T-helper 2 cell treated with Interferon-gamma antibody and Interleukin-4, amounts not matched to agents 100 ng/mL and 5 ng/mL, for 36 hours (primary cell): Measurements from ENCODE around the gene KYNU. TPM values are rescaled to one million over a fixed set of nuclear protein-coding genes. Genes with fewer than 3 reads are reported as not detected.
"Not testable (repeated sequence)": the region's sequence is repeated elsewhere in the genome, so short reads cannot be mapped to it uniquely, and the experiment has no call there.

Experiments used
- intact Hi-C: fragments of 100-400 bp; cut with micrococcal nuclease; formaldehyde crosslinking; loops from one replicate; pipeline ENCODE4 v1.15.1; 2023
- total RNA-seq: library from RNA; stranded (reverse); gene quantifications from 2 replicates; pipeline ENCODE4 v1.2.3, GENCODE V29; 2022

KYNU gene
- total RNA-seq, 1 donor from 2014 or later: not detected

DNA sequence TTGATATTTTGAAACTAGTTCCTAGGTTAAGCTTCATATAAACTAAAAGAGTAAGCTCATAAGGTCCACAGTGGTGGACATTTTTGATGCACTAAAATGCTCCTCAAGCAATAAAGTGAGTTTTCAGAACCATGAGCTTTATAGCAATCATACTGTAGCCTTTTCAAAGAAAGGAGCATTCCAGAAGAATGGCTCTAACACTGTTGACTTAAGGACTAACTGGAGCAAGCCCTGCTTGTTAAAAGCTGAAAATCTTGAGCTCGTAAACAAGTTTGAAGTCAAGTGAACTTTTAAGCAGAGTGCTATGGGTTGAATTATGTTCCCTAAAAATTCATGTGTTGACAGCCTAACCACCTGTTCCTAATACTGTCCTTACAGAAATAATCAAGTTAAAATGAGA, 38.0 kb downstream of the KYNU start:
- intact Hi-C loops: no loop called here

DNA sequence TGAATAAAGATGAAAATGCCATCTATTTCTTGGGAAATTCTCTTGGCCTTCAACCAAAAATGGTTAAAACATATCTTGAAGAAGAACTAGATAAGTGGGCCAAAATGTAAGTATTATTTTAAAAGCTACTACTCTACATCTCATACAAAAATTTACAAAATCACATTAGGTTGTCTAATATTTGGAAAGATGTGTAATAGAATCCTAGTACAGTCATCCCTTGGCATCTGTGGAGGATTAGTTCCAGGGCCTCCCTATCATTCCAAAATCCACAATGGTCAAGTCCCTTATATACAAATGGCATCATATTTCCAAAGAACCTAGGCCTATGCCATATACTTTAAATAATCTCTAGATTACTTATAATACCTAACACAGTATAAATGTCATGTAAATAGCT, 41.2 kb downstream of the KYNU start:
- intact Hi-C loops: no loop called here

DNA sequence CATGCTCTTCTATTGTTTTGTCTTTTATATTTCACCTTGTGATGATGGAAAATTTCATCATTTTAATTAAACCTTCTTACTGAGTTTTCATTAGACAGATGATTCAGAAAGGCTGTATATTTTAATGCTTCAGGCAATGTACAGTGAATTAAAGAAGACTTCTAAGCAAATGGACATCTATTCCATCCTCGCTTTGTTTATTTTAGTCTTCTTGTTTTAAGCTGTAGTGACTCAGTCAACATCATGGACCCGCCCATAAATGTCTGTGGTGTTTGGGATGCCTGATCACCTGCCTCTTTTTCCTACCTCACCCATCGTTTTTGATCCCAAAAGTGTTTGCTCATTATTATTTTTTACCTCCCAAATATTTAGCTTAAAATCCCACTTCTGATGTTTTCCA, 43.1 kb downstream of the KYNU start:
- intact Hi-C loops: no loop called here

DNA sequence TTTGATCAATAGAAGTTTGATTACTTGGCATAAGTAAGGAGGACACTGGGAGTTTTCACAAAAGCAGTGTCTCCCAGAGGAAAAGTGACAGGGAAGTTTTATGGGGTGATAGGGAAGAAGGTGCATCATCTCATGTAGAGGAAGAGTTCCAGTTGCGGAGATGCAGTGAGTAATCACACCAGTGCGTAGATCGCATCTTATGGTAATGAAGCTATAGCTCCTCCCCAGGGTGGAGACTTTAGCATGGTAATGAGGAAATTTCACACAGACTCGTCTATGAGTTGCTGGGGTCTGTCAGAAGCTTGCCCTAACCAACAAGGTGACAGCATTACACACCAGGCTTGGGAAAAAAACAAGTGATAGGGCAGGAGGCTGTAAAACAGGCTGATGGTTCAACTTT, 49.0 kb downstream of the KYNU start:
- intact Hi-C loops: no loop called here

DNA sequence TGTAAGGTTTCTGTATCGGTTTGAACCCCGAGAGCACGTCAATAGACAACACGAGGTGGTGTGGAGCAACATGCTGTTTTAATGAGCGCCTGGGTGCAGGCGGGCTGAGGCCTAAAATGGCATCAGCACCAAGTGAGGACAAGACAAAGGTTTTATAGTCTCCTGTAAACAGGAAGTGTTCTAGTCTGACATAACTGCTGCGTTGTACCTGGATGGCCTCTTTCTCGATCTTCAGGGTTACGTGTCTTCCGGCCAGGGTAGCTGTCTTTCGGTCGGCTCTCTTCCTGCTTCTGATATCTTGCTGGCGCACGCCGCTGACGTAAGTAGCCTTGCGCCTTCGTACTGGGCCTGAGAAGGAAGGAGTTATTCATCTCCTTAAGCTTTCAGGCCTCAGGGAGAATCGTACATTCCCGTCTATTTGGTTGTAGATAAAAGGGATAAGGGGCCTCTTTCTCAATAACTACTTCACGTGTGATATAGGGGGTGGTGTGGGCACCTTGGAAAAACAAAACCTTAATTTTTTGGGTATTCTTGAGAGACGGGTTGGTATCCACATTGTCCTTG, 53.5 kb downstream of the KYNU start:
- intact Hi-C loops: no loop called here

DNA sequence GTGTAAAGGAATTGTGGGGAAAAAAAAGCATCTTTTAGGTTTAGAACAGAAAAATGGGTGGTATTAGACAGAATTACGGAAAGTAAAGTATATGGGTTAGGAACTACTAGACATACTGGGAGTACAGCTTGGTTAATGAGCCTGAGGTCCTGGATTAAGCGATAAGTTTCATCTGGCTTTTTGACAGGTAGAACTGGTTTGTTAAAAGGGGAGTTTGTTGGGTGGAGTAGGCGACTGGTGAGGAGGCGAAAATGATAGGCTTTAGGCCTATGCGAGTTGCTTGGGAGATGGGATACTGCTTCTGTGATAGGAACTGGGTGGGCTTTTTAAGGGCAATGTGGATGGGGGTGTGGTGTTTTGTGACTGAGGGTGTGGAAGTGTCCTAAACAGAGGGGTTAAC, 56.5 kb downstream of the KYNU start:
- intact Hi-C loops: no loop called here

DNA sequence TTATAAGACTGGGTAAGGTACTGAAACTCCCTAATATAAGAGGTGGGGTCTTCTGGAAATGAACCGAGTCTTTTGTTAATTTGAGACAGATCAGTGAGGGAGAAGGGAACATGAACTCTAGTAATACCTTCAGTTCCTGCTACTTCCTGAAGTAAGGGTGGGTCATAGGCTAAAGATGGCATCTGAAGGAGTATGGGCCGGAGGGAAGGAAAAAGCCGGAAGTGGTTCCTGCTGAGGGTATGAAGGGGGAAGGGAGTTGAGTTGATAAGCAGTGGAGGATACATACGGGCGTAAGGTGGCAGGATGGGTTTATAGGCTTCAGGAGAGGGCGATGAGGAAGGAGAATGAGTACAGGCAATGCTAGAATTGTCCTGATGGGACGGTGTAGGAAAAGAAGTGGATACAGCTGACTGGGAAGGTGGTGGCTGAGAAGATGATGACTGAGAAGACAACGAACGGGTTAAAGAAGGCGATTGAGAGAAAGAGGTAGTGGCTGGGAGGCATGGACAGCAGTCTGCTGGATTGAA, 58.2 kb downstream of the KYNU start:
- intact Hi-C loops: no loop called here

DNA sequence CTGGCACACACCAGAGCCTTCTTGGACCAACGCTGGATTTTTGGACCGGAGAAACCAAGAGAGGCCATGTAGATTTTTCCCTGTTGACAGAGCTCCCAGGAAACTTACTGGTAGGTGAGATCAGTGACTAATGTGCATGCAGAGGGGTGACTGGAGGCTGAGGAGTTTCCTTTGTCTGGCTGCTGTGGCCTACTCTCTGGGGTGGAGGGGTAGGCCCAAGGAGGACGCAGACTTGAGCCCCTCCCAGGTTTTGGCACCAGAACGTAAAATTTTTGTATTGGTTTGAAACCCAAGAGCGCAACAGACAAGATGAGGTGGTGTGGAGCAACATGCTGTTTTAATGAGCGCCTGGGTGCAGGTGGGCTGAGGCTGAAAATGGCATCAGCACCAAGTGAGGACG, 59.2 kb downstream of the KYNU start:
- intact Hi-C loops: no loop called here

DNA sequence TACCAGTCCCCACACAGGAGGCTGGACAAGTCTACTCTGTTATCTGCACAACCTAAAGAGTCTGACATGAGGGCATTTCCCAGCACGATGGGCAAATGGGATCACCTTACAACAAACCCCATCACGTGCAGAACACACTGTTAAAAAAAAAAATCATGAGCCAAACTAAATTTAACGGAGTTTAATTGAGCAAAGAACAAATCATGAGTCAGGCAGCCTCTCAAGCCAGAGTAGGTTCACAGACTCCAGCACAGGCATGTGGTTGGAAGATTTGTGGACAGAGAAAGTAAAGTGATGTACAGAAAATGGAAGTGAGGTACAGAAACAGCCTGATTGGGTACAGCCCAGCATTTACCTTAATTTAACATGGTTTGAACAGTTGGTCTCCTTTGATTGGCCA, 59.9 kb downstream of the KYNU start:
- intact Hi-C loops: no loop called here

DNA sequence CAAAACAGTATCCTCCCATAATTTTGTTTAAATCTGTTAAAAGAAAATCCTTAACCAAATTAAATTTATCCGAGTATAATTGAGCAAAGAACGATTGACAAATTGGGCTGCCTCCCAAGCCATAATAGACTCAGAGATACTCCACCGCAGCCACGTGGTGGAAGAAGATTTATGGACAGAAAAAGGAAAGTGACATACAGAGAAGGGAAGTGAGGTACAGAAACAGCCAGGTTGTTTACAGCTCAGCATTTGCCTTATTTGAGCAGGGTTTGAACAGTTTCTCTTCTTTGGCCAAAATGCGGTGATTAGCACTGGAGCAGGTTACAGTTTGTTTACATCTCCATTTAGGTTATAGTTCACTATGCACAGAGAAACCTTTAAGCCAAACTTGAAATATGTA, 60.8 kb downstream of the KYNU start:
- intact Hi-C loops: no loop called here

DNA sequence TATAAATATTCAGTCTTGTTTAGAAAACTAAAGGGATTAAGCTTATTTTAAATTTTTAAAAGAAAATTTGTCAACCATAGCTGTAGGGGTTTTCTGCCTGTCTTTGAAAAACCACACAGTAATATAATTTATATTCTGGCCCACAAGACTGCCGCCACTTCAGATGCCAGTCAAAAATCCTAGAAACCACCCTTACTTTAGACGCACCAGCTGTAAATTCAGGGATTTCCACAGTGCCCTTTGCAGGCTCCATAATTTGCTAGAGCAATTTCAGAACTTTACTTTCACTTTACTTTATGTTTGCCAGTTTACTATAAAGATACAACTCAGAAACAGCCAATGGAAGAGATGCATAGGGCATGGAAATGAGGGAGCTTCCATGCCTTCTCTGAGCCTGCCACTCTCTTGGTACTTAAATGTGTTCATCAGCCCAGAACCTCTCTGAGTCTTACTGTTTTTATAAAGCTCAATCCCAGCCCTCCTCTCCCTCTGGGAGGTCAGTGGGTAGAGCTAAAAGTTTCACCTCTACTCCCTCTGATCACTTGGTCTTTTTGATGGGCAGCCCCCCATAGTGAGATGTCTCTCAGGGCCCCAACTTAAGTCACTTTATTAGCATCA, 63.3 kb downstream of the KYNU start:
- intact Hi-C loops: no loop called here

DNA sequence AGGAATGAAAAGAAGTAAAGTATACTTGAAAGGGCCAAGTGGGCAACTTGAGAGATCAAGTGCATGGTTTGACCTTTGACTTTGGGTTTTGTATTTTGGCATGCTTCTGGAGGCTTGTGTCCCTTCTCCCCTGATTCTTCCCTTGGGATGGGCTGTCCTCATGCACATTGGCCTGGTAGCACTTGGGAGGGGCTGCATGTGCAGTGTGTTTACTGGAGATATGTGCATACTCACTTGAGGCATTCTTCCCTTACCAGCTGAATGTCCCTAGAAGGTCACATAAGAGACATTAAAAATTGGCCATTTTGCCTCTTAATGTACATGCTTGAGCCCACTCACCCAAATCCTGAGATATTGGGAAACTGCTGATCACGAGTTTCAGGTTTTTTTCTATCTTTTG, 65.2 kb downstream of the KYNU start:
- intact Hi-C loops: no loop called here

DNA sequence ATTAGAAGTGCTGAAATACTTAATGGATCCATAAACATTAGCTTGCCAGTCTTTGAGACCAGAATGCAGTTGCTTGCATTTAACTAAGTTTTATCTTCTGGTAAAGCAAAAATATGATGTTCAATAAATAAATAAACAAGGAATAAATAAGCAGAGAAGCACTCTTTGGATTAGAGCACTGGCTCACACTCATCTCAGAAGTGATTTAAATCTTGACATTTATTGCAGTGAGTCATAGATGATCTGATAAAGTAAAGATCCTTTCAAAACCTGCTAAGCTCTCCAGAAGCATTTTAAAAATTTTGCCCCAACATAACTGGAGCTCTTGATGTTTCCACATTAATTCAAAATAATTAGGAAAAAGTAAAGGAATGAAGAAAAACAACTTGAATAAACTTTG, 66.8 kb downstream of the KYNU start:
- intact Hi-C loops: no loop called here

DNA sequence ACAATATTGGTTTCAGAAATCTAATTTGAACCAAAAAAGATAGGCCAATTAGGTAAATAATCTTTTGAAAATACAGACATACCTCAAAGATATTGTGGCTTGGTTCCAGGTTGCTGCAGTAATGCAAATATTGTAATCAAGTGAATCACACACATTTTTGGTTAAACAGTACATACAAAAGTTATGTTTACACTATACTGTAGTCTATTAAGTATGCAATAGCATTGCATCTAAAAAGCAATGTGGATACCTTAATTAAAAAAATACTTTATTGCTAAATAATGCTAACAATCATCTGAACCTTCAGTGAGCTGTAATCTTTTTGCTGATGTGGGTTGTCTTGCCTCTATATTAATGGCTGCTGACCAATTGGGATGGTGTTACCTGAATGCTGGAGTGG, 67.3 kb downstream of the KYNU start:
- intact Hi-C loops: no loop called here

DNA sequence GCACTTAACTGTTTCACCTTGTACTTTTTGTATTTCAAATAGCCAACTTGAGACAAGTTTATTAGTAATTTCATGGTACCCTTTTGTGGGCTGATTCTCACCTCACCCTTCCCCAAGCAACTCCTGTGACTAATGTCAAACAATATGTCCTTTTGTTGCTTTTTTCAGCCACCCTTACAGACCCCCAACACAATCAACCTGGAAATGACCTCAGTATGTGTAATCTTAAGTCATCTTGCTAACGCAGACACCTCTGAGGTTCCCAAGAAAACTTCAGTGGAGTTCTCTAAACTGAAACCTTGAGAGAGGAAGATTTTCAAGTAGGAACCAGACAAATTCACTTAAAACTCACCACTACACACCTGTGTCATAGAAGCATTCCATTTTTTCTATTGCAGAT, 69.5 kb downstream of the KYNU start:
- intact Hi-C loops: no loop called here

DNA sequence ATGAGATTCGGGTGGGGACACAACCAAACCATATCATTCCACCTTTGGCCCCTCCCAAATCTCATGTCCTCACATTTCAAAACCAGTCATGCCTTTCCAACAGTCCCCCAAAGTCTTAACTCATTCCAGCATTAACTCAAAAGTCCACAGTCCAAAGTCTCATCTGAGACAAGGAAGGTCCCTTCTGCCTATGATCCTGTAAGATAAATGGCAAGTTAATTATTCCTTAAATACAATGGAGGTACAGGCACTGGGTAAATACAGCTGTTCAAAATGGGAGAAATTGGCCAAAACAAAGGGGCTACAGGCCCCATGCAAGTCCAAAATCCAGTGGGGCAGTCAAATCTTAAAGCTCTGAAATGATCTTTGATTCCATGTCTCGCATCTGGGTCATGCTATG, 71.3 kb downstream of the KYNU start:
- intact Hi-C loops: not testable (repeated sequence)

DNA sequence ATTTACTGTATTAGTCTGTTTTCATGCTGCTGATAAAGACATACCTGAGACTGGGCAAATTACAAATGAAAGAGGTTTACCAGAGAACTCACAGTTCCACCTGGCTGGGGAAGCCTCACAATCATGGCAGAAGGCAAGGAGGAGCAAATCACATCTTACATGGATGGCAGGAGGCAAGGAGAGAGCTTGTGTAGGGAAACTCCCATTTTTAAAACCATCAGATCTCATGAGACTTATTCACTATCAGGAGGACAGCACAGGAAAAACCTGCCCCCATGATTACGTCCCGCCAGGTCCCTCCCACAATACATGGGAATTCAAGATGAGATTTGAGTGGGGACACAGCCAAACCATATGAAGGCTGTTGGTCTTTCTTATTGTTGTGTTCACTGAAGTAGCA, 72.9 kb downstream of the KYNU start:
- intact Hi-C loops: not testable (repeated sequence)

DNA sequence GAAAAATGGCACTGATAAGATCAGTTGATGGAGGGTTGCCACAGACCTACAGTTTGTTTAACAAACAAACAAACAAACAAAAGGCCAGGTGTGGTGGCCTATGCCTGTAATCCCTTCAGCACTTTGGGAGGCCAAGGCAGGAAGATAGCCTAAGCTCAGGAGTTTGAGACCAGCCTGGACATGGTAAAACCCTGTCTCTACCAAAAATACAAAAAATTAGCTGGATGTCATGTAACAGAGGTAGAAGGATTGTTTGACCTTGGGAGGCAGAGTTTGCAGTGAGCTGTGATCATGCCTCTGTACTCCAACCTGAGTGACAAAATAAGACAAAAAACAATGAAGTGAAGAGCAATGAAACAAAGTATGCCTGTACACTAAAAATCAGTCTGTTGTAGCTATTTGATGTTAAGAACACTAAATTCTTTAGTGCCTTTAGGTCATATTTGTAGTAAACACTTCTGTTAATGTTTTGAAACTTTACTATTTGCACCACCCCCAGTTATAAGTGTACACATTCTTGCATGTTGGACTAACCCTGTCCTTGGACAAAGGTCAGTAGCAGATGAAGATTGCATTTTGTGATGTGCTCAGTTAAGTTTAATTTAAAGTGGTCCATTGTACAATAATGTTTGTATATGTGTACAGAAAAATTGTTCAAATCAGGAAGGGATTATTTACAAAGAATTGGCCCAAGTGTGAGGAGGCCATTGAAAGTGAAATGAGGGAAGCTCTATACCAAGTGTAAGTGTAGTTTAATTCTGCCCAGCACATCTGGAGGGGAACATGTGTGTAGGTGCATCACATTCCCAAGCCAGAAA, 73.9 kb downstream of the KYNU start:
- intact Hi-C loops: no loop called here

DNA sequence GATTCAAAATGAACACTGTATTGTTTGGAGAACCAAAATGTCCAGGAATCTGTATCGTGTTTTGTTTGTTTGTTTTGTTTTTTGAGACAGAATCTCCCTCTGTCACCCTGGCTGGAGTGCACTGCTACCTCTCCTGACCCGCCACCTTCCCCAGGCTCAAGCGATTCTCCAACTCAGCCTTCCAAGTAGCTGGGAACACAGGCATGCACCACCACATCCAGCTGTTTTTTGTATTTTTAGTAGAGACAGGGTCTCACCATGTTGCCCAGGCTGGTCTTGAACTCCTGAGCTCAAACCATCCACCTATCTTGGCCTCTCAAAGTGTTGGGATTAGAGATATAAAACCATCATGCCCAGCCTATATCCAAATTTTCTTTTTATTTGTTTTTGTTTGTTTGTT, 74.6 kb downstream of the KYNU start:
- intact Hi-C loops: no loop called here

DNA sequence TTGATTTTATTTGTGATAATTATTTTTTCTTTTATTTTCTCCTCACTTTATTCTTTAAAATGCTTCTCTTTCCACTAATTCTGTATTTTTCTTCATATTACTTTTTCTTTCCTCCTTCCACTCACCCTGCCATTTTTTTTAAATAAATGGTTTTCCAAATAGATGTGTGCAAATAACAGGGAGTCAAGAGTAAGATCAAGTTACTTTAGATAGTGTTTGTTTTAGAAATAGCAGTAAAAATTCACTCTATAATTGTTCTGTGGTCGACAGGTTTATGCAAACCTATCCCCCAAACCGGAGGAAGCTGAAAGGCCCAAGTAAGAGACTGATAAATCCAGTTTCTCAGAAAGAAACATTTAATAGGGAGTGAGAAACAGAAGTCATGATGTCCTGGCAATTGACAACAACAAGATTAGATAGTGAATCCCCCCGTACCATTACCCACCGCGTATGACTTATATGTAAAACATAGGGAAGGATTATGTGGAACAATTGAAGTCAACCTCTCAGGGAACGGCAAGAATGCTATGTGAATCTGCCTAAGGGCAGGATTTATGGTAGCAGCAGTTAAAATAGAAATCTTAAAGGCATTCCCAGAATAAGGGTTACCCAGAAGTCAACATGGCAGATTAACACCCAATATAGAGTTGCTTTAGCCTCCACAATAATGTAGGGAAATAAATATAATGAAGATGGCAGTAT, 75.5 kb downstream of the KYNU start:
- intact Hi-C loops: no loop called here

DNA sequence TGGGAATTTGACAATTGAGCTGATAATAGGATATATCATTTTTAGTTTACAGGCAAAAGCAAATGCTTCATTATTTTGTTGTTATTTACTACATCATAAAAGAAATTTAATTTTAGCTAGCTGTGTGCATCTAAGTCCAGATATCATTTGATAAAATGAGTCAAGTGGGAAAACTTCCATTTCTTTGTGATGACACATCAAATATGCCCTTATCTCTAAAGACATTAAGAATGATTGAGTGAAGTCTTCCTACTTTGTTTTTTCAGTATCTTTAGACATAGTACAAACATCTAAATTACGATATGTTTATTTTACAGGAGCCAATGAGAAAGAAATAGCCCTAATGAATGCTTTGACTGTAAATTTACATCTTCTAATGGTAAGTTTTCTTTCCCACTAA, 77.0 kb downstream of the KYNU start:
- intact Hi-C loops: no loop called here

DNA sequence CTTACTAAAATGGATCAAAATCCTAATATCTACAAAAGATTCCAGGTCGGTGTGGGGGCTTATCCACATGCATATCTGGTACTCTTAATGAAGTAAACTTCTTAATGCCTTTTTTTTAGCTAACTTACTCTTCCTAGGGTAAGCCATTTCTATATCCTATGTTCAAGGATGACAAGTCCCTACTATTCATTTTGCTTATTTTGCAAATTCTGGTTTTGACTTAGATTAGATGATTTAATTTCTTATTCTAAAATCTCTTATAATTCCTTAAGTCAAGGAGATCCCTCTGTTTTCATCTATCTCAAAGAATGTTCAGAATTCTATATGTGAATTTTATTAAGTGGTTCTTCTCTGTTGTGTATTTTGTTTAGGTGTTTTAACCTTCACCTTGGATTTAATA, 79.7 kb downstream of the KYNU start:
- intact Hi-C loops: no loop called here
